GM18505 (cell line): ENCODE measurements around the gene DPYSL4.

Experiments
- ATAC-seq: cut with Tn5 transposase; IDR thresholded peaks from one replicate; pipeline ENCODE4 v1.9.1; 2021; ENCODE audit not compliant: unreplicated experiment
- POLR2A ChIP-seq: IDR thresholded peaks from 4 replicates; pipeline ENCODE4 v1.6.1; 2011; ENCODE audit warnings: borderline replicate concordance; ENCODE audit not compliant: insufficient read depth, insufficient read length; ENCODE audit errors: extremely low read depth

DPYSL4 gene

GRCh38 chr10:132145002-132145401 is 41.7 kb upstream of the DPYSL4 start:
- no peak for TF ChIP-seq POLR2A
- ATAC-seq: no peak

DNA sequence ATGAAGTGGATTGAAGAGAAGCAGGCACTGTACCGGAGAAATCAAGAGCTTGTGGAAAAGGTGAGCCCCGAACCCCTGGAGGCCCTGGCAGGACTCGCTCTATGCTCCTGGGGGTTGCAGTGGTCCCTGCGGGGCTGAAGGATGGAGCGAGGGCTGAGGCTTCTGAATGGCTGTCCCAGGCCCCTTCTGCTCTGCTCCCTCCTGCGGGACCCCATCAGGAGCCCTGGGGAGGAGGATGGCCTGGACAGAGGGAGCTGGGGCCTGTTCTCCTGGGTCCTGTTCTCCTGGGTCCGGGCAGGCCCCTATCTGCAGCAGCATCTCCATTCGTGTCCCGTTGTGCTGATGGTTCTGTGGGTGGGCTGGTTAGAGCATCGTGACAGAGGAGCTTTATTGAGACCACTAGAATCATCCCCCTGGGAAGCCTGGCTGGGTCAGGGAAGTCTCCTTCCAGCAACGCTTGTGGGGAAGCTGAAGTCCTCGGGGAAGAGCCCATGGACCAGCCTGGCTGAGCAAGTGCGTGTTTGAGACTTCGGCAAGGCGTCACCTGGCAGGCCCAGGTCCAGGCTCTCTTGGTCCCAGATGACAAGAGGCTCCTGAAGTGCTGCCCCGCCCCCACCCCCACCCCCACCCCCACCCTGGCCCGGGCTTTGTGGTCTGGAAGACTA is 41.1 kb upstream of the DPYSL4 start:
- no peak for TF ChIP-seq POLR2A

GRCh38 chr10:132146271-132146671 is 40.5 kb upstream of the DPYSL4 start:
- no peak for ATAC-seq
- no peak for TF ChIP-seq POLR2A

More for the DNA sequence above, 41.1 kb upstream of the DPYSL4 start:
- no peak for ATAC-seq

DNA sequence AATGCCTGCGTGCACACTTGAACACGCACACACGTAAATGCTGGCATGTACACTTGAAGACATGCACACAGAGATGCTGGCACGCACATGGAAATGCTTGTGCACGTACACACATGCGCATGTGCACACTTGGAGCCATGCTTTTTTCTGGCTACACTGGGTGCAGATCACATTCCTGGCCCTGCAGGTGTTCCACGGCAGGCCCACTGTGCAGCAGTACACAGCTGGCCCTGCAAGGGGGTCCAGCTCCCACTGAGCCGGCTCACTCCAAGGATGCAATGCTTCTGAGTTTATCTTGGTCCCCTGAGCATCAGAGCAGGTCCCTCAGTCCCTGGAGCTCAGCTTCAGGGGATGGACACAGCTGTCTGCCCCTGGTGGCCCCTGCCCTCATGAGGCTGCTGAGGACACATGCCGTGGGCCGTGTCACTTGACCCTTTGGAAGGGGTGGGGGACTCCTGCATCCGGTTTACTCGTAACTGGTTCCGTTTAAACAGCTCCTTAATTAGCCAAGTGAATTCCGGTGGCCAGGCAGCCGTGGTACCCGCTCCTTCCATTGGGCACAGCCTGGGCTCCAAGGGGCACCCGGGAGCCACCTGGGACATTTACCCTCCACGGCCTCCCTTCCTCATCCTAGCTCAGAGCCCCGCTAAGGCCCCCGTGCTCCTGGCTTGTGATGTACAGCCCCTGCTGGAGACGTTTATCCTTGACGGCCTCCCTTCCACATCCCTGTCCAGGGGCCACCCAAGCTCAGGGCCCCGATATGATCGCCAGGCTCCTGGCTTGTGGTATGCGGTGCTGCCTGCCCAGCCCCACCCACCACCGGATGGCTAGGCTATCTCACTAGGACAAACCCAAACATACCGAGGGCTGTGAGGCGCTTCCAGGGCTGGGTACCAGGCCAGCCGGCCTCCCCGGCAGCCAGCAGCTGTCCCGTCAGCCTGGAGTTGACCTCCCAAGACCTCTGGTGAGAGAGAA is 39.5 kb upstream of the DPYSL4 start:
- no peak for TF ChIP-seq POLR2A
- ATAC-seq: no peak

- TF ChIP-seq POLR2A: no peak
- no peak for ATAC-seq
These were observed 38.2 kb upstream of the DPYSL4 start for GRCh38 chr10:132148261-132149251.

- no peak for TF ChIP-seq POLR2A
- no peak for ATAC-seq
These were observed 37.5 kb upstream of the DPYSL4 start for GRCh38 chr10:132149271-132149670.

GRCh38 chr10:132149917-132150316 is 36.8 kb upstream of the DPYSL4 start:
- no peak for ATAC-seq
- no peak for TF ChIP-seq POLR2A

DNA sequence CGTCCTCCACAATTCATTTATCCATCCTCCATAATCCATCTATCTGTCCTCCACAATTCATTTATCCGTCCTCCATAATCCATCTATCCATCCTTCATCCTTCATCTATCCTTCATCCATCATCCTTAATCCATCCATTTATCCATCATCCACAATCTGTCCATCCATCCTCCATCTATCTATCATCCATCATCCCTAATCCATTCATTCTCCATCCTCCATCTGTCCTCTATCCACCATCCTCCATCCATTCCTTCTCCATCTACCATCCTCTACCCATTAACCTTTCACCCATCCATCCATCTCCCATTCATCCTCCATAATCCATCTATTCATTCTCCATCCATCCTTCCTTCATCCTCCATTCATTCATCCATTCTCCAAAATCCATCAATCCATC is 36.0 kb upstream of the DPYSL4 start:
- TF ChIP-seq POLR2A: no peak
- no peak for ATAC-seq

DNA sequence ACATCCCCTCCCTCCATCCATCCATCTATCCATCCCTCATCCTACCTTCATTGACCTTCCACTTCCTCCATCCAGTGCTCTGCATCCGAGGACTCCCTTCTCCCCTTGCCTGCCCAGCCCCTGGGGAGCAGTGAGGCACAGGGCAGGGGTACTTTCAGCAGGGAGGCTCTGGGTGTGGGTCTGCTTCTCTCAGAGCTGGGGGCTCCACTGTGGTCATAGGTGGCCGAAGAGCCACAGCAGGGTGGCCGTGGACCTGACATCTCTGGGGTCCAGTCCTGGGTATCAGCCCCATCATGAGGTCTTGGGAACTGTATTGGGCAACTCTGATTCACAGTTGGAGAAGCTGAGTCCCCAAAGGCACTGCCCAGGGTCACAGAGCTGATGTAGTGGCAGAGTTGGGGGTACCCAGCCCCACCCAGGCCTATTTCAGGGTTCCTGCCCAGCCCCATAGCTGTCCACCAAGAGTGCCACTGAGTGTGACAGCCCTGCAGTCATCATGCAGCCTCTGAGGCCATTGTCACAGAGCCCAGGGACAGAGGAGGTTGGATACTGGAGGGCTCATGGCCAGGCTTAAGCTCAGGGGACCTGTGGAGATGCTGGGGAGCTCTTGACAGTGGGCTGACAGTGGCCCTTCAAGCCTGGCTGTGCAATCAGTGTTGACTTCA is 35.3 kb upstream of the DPYSL4 start:
- TF ChIP-seq POLR2A: no peak
- no peak for ATAC-seq

- no peak for TF ChIP-seq POLR2A
- no peak for ATAC-seq
These were observed 34.7 kb upstream of the DPYSL4 start for GRCh38 chr10:132151951-132152505.

GRCh38 chr10:132152896-132153580 is 33.7 kb upstream of the DPYSL4 start:
- TF ChIP-seq POLR2A: no peak
- ATAC-seq: no peak
